A549 (cell line): Measurements from ENCODE around the gene ACP4. TPM values are rescaled to one million over a fixed set of nuclear protein-coding genes. Genes with fewer than 3 reads are reported as not detected.

Experiments used
- ATAC-seq, 2 experiments: fragments of 200-7000 bp in 1 of 2; fragments of >200 bp in 1 of 2; cut with Nextera tagmentation in 1 of 2; cut with Tn5 transposase in 1 of 2; 3 replicates each; pipeline versions ENCODE4 v1.8.0 to v1.9.1; 2018 to 2020; ENCODE audit warnings: mild to moderate bottlenecking in 1 of 2, moderate library complexity in 1 of 2
- CTCF ChIA-PET: fragments of 300-600 bp; sonication (Branson Sonifier 250); formaldehyde crosslinking; extraction: SDS; loops from one replicate; lab custom pipeline; 2021; ENCODE audit warnings: antibody characterized with exemption, inconsistent platforms; lab: Yijun Ruan, JAX
- POLR2A ChIA-PET: fragments of 350-600 bp; formaldehyde crosslinking; extraction: SDS; loops from one replicate; lab custom pipeline; 2021; ENCODE audit warnings: antibody characterized with exemption, inconsistent platforms; lab: Yijun Ruan, JAX
- DNase-seq, 2 experiments: peaks; one replicate each; pipeline versions ENCODE4 v3.0.0 to v3.0.0-alpha.2; 2011 to 2016; ENCODE audit warnings: low read depth in 1 of 2, low spot score in 1 of 2
- FAIRE-seq: peaks from 2 replicates; lab custom pipeline; 2011; peaks lifted over from hg19 to GRCh38; lab: Jason Lieb, UNC
- H3K27ac ChIP-seq, 2 experiments: fragments of >200 bp; sonication (Bioruptor Twin); formaldehyde crosslinking; 3 replicates each; pipeline ENCODE4 v1.5.1; 2016 to 2017
- H3K4me1 ChIP-seq: fragments of >200 bp; sonication (Bioruptor Twin); formaldehyde crosslinking; 3 replicates; pipeline ENCODE4 v1.6.1; 2016
- H3K4me2 ChIP-seq: fragments of >200 bp; sonication (Bioruptor Twin); formaldehyde crosslinking; 3 replicates; pipeline ENCODE4 v1.6.1; 2016
- H3K4me3 ChIP-seq: fragments of >200 bp; sonication (Bioruptor Twin); formaldehyde crosslinking; 3 replicates; pipeline ENCODE4 v1.5.1; 2016
- H3K9me3 ChIP-seq: fragments of >200 bp; sonication (Bioruptor Twin); formaldehyde crosslinking; 3 replicates; pipeline ENCODE4 v1.6.1; 2016
- BHLHE40 ChIP-seq: IDR thresholded peaks from 2 replicates; pipeline ENCODE4 v1.6.1; 2012; ENCODE audit warnings: low read depth, low read length, inconsistent platforms
- CHD2 ChIP-seq: fragments of 150-350 bp; IDR thresholded peaks from 2 replicates; pipeline ENCODE4 v1.6.1; 2014; ENCODE audit warnings: low read length; ENCODE audit not compliant: partially characterized antibody
- EHMT2 ChIP-seq: fragments of 200-600 bp; sonication (generic); IDR thresholded peaks from 2 replicates; pipeline ENCODE4 v1.6.1; 2016; ENCODE audit warnings: antibody characterized with exemption, low read depth, mild to moderate bottlenecking, moderate library complexity
- GATA3 ChIP-seq: IDR thresholded peaks from 2 replicates; pipeline ENCODE4 v1.6.1; 2012; ENCODE audit warnings: borderline replicate concordance
- HDAC2 ChIP-seq: fragments of 200-600 bp; sonication (generic); IDR thresholded peaks from 2 replicates; pipeline ENCODE4 v1.6.1; 2016
- HMGXB4 ChIP-seq: fragments of 250-450 bp; sonication (Bioruptor Pico); IDR thresholded peaks from 2 replicates; pipeline ENCODE4 v1.5.0; 2021; ENCODE audit warnings: mild to moderate bottlenecking, moderate library complexity, borderline replicate concordance
- HOXA7 ChIP-seq: fragments of 250-450 bp; sonication (Bioruptor Pico); IDR thresholded peaks from 2 replicates; pipeline ENCODE4 v1.5.0; 2020; ENCODE audit warnings: mild to moderate bottlenecking, moderate library complexity
- KDM1A ChIP-seq: fragments of 200-600 bp; sonication (generic); IDR thresholded peaks from 2 replicates; pipeline ENCODE4 v1.6.1; 2016; ENCODE audit warnings: low read depth, mild to moderate bottlenecking
- NPAS2 ChIP-seq: fragments of 250-450 bp; sonication (Bioruptor Pico); IDR thresholded peaks from 2 replicates; pipeline ENCODE4 v1.8.0; 2022; ENCODE audit warnings: mild to moderate bottlenecking, moderate library complexity, borderline replicate concordance
- POLR2A ChIP-seq: IDR thresholded peaks from 2 replicates; pipeline ENCODE4 v1.6.1; 2012; ENCODE audit warnings: mild to moderate bottlenecking, low read length
- RAD21 ChIP-seq, 2 experiments: fragments of >200 bp in 1 of 2; sonication (Bioruptor Twin) in 1 of 2; formaldehyde crosslinking in 1 of 2; IDR thresholded peaks in 1 of 2; conservative IDR thresholded peaks in 1 of 2; 2 replicates in 1 of 2; 3 replicates in 1 of 2; pipeline ENCODE4 v1.6.1; 2012 to 2018; ENCODE audit warnings: inconsistent platforms in 1 of 2
- RCOR1 ChIP-seq: fragments of 150-350 bp; IDR thresholded peaks from 2 replicates; pipeline ENCODE4 v1.6.1; 2014; ENCODE audit warnings: antibody characterized with exemption, low read length, low read depth
- ZC3H11A ChIP-seq: fragments of 450-650 bp; IDR thresholded peaks from 2 replicates; pipeline ENCODE4 v1.6.1; 2014; ENCODE audit warnings: antibody characterized with exemption, mild to moderate bottlenecking
- ZFP36 ChIP-seq: fragments of 450-650 bp; IDR thresholded peaks from 2 replicates; pipeline ENCODE4 v1.6.1; 2014; ENCODE audit warnings: borderline replicate concordance; ENCODE audit not compliant: partially characterized antibody
- WGBS: methylation state at CpG from one replicate; pipeline ENCODE4 v1.1.6; 2017; ENCODE audit errors: missing lambda C conversion rate; 5-methylcytosine and 5-hydroxymethylcytosine counted together
- polyA minus RNA-seq: library from RNA; depleted of rRNA, polyadenylated mRNA; stranded (reverse); fragments of >200 nt; gene quantifications from 2 replicates; pipeline ENCODE4 v1.2.3, GENCODE V29; 2011; rRNA and poly(A)+ RNA removed
- polyA plus RNA-seq, 4 experiments: library from polyadenylated mRNA; depleted of rRNA in 3 of 4; stranded (reverse); fragments of >200 nt; fragmentation: RNase III in 1 of 4; extraction: RNeasy Plus Mini Kit Qiagen cat#74134 plus additional on column Dnase treatment in 1 of 4; gene quantifications; 2 replicates in 3 of 4; 3 replicates in 1 of 4; pipeline ENCODE4 v1.2.3, GENCODE V29; 2011 to 2017
- TF ChIP-seq, protein P1 (sequence below): IDR thresholded peaks from 2 replicates; pipeline ENCODE4 v1.6.1; 2012; ENCODE audit warnings: low read depth, borderline replicate concordance
- TF ChIP-seq, protein P2 (sequence below): fragments of 150-350 bp; IDR thresholded peaks from 2 replicates; pipeline ENCODE4 v1.6.1; 2014; ENCODE audit warnings: low read depth, mild to moderate bottlenecking, low read length
- TF ChIP-seq, protein P3 (sequence below): fragments of 200-600 bp; sonication (generic); IDR thresholded peaks from 2 replicates; pipeline ENCODE4 v1.6.1; 2016; ENCODE audit warnings: antibody characterized with exemption, mild to moderate bottlenecking, moderate library complexity
- TF ChIP-seq, protein P4 (sequence below): fragments of >200 bp; sonication (Bioruptor Twin); formaldehyde crosslinking; IDR thresholded peaks from 3 replicates; pipeline ENCODE4 v1.6.1; 2016

The ACP4 gene, protein sequence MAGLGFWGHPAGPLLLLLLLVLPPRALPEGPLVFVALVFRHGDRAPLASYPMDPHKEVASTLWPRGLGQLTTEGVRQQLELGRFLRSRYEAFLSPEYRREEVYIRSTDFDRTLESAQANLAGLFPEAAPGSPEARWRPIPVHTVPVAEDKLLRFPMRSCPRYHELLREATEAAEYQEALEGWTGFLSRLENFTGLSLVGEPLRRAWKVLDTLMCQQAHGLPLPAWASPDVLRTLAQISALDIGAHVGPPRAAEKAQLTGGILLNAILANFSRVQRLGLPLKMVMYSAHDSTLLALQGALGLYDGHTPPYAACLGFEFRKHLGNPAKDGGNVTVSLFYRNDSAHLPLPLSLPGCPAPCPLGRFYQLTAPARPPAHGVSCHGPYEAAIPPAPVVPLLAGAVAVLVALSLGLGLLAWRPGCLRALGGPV
- polyA plus RNA-seq (2011; rRNA removed) (not detected in 2 replicates), polyA plus RNA-seq (2017; fragmentation: RNase III; extraction: RNeasy Plus Mini Kit Qiagen cat#74134 plus additional on column Dnase treatment) (not detected in 3 replicates), polyA minus RNA-seq (not detected in 2 replicates)
- not detected in 2 replicates for polyA plus RNA-seq (2012; cell fraction: cytosol; rRNA removed)
- polyA plus RNA-seq (2012; cell fraction: nucleus; rRNA removed), result not detected in 2 replicates

DNA sequence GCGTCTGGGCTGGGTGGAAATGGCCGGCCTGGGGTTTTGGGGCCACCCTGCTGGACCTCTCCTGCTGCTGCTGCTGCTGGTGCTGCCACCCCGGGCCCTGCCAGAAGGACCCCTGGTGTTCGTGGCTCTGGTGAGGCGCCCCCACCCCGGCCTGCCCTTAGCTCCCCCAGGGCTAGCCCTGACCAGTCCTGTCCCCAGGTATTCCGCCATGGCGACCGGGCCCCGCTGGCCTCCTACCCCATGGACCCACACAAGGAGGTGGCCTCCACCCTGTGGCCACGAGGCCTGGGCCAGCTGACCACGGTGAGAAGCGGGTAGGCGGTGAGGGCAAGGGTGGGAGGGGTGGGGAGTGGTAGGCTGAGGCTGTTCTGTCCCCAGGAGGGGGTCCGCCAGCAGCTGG, at the start of gene ACP4:
TSS of gene ACP4 (plus strand) at position 20 of the 400 bp plus-strand sequence. CDS start at position 20, 0 bp downstream.
- ChIA-PET CTCF (interaction anchor here (1.0 to 11.9 kb wide), 6 partner anchors 10 to 253 kb away, joined by 3 to 121 read pairs (median 6); no protein-coding TSS in a partner anchor), POLR2A (interaction anchor here (0.9 kb wide), 1 partner anchor 65 kb away, joined by 4 read pairs; no protein-coding TSS in a partner anchor)
- H3K27ac ChIP-seq, result no peak within 1 kb of the TSS
- H3K4me1 ChIP-seq, result peaks cover 9% of the 10 kb centered on the region; the same call in 2 of the 3 replicates
- no peak within 1 kb of the TSS for H3K4me3 ChIP-seq
- H3K9me3 ChIP-seq, result no peaks in the 10 kb centered on the region
- WGBS, result 87% methylated on average over 7 of the region's 15 CpGs
- FAIRE-seq (no peak), ATAC-seq (0 out of 6 replicates have a peak, but pooled peaks of 1 of the 2 experiments have one; percentile 2), DNase-seq (no peak)
- TF ChIP-seq, protein P1, sequence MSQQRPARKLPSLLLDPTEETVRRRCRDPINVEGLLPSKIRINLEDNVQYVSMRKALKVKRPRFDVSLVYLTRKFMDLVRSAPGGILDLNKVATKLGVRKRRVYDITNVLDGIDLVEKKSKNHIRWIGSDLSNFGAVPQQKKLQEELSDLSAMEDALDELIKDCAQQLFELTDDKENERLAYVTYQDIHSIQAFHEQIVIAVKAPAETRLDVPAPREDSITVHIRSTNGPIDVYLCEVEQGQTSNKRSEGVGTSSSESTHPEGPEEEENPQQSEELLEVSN, result no peak
- no peak for TF ChIP-seq HMGXB4 (CRISPR knock-in tag)
- TF ChIP-seq, protein P2, sequence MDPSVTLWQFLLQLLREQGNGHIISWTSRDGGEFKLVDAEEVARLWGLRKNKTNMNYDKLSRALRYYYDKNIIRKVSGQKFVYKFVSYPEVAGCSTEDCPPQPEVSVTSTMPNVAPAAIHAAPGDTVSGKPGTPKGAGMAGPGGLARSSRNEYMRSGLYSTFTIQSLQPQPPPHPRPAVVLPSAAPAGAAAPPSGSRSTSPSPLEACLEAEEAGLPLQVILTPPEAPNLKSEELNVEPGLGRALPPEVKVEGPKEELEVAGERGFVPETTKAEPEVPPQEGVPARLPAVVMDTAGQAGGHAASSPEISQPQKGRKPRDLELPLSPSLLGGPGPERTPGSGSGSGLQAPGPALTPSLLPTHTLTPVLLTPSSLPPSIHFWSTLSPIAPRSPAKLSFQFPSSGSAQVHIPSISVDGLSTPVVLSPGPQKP, result no peak
- TF ChIP-seq HDAC2, result no peak
- TF ChIP-seq EHMT2, result no peak
- TF ChIP-seq CHD2, result no peak
- TF ChIP-seq BHLHE40, result no peak
- no peak for TF ChIP-seq KDM1A
- TF ChIP-seq RAD21 (conservative IDR thresholded peaks at IDR 0.05 in 1 of 2, IDR thresholded peaks at IDR 0.05 in 1 of 2), result no peak
- TF ChIP-seq, protein P3, sequence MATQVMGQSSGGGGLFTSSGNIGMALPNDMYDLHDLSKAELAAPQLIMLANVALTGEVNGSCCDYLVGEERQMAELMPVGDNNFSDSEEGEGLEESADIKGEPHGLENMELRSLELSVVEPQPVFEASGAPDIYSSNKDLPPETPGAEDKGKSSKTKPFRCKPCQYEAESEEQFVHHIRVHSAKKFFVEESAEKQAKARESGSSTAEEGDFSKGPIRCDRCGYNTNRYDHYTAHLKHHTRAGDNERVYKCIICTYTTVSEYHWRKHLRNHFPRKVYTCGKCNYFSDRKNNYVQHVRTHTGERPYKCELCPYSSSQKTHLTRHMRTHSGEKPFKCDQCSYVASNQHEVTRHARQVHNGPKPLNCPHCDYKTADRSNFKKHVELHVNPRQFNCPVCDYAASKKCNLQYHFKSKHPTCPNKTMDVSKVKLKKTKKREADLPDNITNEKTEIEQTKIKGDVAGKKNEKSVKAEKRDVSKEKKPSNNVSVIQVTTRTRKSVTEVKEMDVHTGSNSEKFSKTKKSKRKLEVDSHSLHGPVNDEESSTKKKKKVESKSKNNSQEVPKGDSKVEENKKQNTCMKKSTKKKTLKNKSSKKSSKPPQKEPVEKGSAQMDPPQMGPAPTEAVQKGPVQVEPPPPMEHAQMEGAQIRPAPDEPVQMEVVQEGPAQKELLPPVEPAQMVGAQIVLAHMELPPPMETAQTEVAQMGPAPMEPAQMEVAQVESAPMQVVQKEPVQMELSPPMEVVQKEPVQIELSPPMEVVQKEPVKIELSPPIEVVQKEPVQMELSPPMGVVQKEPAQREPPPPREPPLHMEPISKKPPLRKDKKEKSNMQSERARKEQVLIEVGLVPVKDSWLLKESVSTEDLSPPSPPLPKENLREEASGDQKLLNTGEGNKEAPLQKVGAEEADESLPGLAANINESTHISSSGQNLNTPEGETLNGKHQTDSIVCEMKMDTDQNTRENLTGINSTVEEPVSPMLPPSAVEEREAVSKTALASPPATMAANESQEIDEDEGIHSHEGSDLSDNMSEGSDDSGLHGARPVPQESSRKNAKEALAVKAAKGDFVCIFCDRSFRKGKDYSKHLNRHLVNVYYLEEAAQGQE, result no peak
- TF ChIP-seq RCOR1, result no peak
- TF ChIP-seq POLR2A, result no peak
- TF ChIP-seq ZFP36, result no peak
- TF ChIP-seq HOXA7 (CRISPR knock-in tag), result no peak
- no peak for TF ChIP-seq NPAS2 (CRISPR knock-in tag)
- TF ChIP-seq ZC3H11A, result no peak
- no peak for TF ChIP-seq GATA3
- TF ChIP-seq, protein P4, sequence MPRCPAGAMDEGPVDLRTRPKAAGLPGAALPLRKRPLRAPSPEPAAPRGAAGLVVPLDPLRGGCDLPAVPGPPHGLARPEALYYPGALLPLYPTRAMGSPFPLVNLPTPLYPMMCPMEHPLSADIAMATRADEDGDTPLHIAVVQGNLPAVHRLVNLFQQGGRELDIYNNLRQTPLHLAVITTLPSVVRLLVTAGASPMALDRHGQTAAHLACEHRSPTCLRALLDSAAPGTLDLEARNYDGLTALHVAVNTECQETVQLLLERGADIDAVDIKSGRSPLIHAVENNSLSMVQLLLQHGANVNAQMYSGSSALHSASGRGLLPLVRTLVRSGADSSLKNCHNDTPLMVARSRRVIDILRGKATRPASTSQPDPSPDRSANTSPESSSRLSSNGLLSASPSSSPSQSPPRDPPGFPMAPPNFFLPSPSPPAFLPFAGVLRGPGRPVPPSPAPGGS, result no peak
- no peak within 1 kb of the TSS for H3K4me2 ChIP-seq
